ENCODE measurements around the gene SLC38A1.

GRCh38 chr12:46217541-46218321 lies 51.1 kb downstream of the SLC38A1 start:
- TF ChIP-seq RAD21 (IDR thresholded peaks at IDR 0.05; ENCODE audit: low read depth) = no peak
- TF ChIP-seq EGR1 (IDR thresholded peaks at IDR 0.05) = no peak
- TF ChIP-seq CEBPB (IDR thresholded peaks at IDR 0.05) = no peak
- no peak for TF ChIP-seq TCF12 (IDR thresholded peaks at IDR 0.05; ENCODE audit: low read depth)
- TF ChIP-seq YY1 (IDR thresholded peaks at IDR 0.05; ENCODE audit: low read depth) = no peak
- TF ChIP-seq MAX (IDR thresholded peaks at IDR 0.05) = no peak
- TF ChIP-seq FOXM1 (IDR thresholded peaks at IDR 0.05; ENCODE audit: borderline replicate concordance, low read depth) = no peak
- TF ChIP-seq REST (IDR thresholded peaks at IDR 0.05; ENCODE audit: low read depth) = no peak
- TF ChIP-seq NFIC (IDR thresholded peaks at IDR 0.05) = no peak
- TF ChIP-seq CREB1 (IDR thresholded peaks at IDR 0.05; ENCODE audit: low read depth) = no peak
- no peak for TF ChIP-seq EP300 (IDR thresholded peaks at IDR 0.05; ENCODE audit: borderline replicate concordance)
- TF ChIP-seq TAF1 (IDR thresholded peaks at IDR 0.05; ENCODE audit: low read depth) = no peak

Measured in Ishikawa (cell line).